Hematopoietic multipotent progenitor cell (in vitro differentiated cells): ENCODE results near the gene ASAP2. TPM values are rescaled to one million over a fixed set of nuclear protein-coding genes. Genes with fewer than 3 reads are reported as not detected.

Source experiments
- DNase-seq, 3 donors: peaks; one replicate each; pipeline ENCODE4 v3.0.0-alpha.2; 2011 to 2015; ENCODE audit warnings: low read depth in 2 of 3, low spot score in 2 of 3
- total RNA-seq: library from RNA; depleted of rRNA; stranded (reverse); fragments of >200 nt; gene quantifications from one replicate; pipeline ENCODE4 v1.2.3, GENCODE V29; 2012

The ASAP2 gene
- total RNA-seq, 1 donor: 4.3 TPM

DNA sequence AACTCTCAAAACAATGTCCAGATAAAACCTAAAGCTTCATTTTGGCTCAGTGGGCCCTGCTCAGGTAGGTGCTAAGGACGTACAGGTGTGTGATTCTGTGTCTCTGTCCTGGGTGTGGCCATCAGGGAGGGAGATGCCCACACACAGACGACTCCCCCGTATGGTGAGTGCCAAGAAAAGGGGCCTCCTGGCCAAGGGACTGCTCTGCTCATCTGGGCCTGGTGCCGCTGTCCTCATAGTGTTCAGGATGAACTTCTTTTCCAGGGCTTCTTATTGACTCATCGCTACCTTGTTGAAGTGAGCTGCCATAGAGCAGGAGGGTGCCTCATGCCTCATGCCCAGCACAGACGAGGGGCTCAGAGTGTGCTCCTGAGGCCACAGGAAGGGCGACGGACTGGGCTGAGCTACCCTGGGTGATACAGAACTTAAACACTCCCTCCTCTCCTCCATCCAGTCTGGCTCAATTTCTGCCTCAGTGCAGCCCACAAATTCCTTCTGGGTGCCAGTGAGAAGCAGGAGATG, 158.9 kb downstream of the ASAP2 start:
- no peak for DNase-seq

DNA sequence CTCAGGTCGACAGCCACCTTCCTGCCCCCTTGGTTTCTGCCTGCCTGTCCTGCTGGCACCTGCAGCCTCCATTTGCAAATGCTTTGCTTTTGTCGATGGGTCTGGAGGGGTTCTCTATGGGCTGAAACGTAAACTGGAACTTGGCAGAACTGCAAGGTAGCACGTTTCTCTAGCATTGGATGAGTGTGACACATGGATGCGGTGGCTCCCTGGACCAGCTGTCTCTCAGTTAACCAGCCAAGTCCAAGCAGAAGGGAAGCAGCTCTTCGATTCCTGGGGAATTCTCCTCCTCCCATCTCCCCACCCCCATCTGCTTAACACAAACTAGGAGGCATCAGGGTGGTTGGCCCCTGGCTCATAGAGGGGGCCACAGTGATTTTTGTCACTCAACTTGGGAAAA, 159.4 kb downstream of the ASAP2 start:
- DNase-seq: no peak

DNA sequence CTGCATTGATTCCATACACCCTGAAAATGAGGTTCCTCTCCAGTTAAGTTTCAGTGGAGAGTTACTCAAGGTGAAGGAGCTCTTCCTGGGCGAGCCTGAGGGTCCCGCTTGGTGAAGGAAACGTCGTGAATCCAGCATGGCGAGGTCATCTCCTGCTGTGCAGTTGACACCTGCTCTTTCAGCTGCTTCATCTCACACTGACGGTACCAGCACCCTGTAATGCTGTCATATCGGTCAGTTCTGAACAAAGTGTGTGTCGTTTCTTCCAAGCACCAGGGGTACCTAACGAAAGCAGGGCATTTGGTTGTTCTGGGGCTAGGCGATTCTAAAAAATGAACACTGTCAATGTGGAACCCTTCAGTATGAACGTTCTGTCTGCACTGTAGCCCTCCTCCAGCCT, 164.1 kb downstream of the ASAP2 start:
- no peak for DNase-seq

DNA sequence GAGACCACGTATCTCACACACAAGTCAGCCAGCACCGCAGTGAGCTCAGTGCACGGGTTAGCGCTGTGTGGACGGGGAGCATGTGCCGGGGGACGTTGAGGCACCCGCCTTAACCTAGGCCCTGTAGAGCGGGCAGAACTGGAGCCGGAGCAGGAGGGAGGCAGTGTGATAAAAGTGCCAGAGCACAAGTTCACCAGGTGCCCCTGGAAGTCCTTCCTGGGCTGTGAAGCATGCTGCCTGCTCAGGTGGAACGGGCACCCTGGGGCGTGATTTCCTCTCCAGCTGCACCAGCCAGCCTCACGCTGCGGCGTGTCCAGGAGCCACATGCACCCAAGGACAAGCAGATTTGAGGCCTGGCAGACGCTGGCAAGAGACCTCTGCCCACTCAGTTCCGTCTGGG, 166.4 kb downstream of the ASAP2 start:
- no peak for DNase-seq

GRCh38 chr2:9373476-9373875, 166.9 kb downstream of the ASAP2 start:
- no peak for DNase-seq

- DNase-seq: no peak
Measured at GRCh38 chr2:9374071-9374730, 167.6 kb downstream of the ASAP2 start.

GRCh38 chr2:9375857-9376428, 169.3 kb downstream of the ASAP2 start:
- DNase-seq: no peak

DNA sequence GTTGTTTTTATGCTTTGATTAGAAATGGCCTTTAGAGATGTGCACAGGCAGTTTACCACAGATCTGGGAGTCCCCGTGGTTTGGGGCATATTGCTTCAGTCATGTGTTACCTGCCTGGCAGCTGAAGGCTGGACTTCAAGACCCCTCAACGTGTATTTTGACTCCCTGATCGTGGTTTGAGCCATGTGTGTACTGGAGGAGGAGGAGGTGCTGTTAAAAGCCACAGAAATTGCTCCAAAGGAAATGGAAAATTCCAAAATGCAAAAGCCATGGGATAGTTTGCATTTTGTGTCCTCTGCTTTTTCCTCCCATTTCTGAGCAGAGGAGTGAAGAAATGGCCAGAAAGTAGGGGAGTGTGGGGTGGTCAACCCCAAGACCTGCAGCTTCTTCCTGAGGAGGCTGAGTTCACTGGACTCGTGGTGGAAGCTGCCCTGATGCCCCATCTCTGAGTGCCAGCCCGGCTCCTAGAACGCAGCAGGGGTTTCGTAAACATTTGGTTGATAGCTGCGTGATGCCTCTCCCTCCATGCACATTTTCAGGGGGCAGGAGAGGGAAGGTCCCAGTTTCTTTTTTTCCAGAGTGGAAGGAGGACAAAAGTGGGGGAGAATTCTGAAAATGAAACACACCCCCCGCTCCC, 171.0 kb downstream of the ASAP2 start:
- DNase-seq: no peak

GRCh38 chr2:9378433-9379390, 172.1 kb downstream of the ASAP2 start:
- DNase-seq: no peak

- no peak for DNase-seq
Measured at GRCh38 chr2:9379391-9379755, 172.8 kb downstream of the ASAP2 start.

DNA sequence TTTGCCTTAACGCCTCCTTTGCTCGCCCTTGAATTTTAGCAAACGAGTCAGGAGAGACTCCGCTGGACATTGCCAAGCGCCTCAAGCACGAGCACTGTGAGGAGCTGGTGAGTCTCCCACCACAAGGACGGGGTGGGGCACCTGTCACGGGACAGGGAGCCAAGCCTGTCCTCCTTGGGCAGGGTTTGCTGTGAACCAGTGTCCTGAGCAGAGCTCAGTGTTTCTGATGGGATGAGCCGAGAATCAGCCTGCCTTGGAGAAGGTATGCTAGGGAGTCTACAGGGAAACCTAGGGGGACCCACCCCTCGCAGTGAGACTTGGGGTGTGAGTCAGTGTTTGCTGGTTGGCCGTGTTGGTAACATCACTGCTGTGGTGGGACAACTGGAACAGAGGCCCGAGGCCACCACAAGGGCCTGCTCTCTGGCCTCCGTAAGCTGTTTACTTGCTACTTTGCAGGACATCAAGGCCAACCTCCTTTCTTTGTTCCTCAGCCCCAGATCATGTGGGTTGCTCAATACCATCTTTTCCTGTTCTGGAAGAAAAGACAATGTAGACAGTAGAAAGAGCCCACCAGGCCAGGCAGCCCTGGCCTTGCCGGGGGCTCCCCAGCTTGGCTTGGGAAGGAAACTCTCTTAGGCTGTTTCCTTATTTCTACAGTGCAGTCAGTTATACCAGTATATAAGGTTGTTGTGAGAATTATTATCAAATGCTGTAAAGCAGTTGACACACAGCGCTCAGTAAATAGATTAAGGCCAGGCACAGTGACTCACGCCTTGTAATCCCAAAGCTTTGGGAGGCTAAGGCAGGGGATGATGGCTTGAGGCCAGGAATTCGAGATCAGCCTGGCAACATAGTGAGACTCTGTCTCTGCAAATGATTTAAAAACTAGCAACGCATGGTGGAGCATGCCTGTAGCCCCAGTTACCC, 174.4 kb downstream of the ASAP2 start:
- no peak for DNase-seq

DNA sequence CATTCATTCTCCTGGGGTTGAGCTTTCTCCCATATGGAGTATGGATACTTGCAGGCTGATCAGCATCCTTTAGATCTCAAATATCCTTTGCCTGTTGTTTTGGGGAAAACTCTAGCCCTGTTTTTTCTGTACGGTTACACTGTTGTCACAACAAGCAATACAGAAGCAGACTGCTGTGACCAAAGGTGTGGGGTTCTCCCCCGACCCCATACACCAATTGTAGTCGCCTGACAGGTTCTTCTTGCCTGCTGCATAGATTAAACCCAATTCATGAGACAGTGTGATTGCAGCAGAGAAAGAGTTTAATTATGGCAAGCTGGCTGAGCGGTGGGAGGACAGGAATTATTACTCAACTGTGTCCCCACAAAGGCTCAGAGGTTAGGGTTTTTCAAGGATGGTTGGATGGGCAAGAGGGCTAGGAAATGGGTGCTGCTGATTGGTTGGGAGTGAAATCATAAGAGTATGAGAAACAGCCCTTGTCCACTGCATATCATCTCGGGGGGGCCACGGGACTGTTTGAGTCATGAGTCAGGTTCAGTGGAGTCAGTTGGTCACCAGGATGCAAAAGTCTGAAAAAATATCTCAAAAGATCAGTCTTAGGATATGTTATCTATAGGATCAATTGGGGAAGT, 176.1 kb downstream of the ASAP2 start:
- DNase-seq: no peak

DNA sequence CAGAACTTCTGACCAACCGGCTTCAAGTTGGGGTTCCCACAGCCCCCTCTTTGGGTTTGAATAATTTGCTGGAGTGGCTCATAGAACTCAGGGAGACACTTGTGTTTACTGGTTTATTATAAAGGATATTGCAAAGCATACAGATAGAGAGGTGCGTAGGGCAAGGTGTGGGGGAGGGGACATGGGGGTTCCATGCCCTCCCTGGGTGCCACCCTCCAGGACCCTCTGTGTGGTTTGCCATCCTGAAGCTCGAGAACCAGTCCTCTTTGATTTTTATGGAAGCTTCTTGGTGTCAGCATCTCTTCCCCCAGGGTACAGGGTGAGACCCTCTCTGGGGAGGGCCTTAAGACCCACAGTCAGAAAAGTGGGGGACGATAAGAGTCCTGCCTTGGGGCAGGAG, 177.9 kb downstream of the ASAP2 start:
- DNase-seq: no peak

GRCh38 chr2:9385841-9386240, 179.2 kb downstream of the ASAP2 start:
- DNase-seq: no peak

- DNase-seq: no peak
Measured at GRCh38 chr2:9388199-9388681, 181.6 kb downstream of the ASAP2 start.

DNA sequence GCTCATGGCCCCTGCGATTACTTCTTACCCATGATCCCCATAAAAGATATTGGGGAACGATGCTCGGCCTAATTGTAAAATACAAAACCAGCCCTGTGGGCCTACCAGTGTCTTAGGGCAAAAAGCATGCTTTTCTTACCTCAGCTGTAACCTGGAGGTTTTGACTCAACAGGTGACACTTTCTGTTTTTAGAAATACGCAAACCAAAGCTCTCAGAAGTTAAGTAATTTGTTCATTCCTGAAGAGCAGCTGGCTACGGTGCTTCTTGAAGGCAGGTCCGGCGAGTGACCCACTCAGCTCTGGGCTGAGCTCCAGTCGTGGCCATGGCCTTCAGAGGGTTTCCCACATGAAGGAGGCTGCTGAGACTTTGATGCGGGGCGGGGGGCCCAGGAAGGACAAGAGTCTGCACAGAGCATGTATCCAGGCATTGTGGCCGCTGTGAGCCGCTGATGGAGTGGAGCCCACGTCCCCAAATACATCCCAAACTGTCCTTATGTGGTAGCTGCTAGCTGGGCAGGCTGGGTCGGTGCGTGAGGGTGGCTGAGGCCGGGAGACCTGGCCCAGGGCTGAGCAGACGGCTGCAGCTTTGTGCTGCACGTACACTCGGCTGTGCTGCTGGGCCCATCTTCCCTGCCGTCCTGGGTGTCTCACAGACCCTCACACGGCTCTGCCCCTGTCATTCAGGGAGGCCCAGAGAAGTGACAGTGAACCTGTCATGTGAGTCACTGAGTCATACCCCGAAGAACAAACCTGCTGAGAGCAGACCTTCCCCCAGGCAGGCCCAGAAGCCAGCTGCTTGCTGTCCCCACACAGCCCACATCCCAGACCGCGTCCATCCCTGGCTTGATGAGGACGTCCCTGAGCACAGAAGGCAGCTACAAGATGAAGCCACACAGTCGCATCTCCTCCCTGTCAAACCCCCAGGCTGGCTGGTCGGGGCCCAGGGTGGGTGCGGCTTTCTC, 182.6 kb downstream of the ASAP2 start:
- DNase-seq: no peak

- no peak for DNase-seq
Measured at GRCh38 chr2:9390151-9390850, 183.7 kb downstream of the ASAP2 start.

DNA sequence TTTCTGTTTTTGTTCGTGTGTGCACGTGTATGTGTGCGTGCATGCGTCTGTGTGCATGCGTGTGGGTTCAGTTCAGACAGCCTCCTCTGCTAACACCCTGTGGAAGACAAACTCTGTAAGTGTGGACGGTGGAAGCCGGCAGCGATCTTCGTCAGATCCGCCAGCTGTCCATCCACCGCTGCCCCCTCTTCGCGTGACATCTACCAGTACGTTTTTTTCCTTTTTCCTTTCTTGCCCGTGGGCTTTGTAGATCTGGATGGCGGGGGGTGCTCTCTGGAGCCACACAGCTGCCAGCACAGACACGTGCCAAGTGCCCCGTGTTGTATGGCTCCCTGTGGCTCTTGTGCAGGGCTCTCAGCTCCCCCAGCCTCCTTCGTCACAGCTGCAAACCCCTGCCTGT, 184.4 kb downstream of the ASAP2 start:
- no peak for DNase-seq
